ENCODE results near the gene TGM1. TPM values are rescaled to one million over a fixed set of nuclear protein-coding genes. Genes with fewer than 3 reads are reported as not detected.

TGM1 gene
- total and polyA plus RNA-seq, 4 donors: 0.28 to 1.5 (median 0.76) TPM

- peaks cover 12 to 36% (median 22%) of the 10 kb centered on the region in 4 donors for H3K36me3 ChIP-seq (ENCODE audit: control insufficient read depth in 4 of 4, insufficient read depth in 3 of 4, low read depth in 1 of 4, low read length in 3 of 4)
- TF ChIP-seq HNF4A (conservative IDR thresholded peaks at IDR 0.05) (no peak), GABPA (IDR thresholded peaks at IDR 0.05 in 1 of 2, conservative IDR thresholded peaks at IDR 0.05 in 1 of 2) (no peak), ZBTB33 (IDR thresholded peaks at IDR 0.05) (no peak), HNF4G (IDR thresholded peaks at IDR 0.05) (no peak), MAX (IDR thresholded peaks at IDR 0.05) (no peak), RAD21 (IDR thresholded peaks at IDR 0.05) (no peak)
- H3K4me1 ChIP-seq (ENCODE audit: control insufficient read depth in 4 of 4, insufficient read depth in 4 of 4, low read length in 3 of 4): no peaks in the 10 kb centered on the region
- H3K9me3 ChIP-seq (ENCODE audit: control insufficient read depth in 4 of 4, low read length in 3 of 4): no peaks in the 10 kb centered on the region
- no peak overlapping the region for H3K4me3 ChIP-seq (ENCODE audit: low read depth in 1 of 3, low read length in 3 of 3)
- no peak for DNase-seq (ENCODE audit: low spot score)
- H3K27me3 ChIP-seq (ENCODE audit: control insufficient read depth in 4 of 4, insufficient read depth in 4 of 4, low read length in 3 of 4): no peaks in the 10 kb centered on the region
- H3K27ac ChIP-seq (ENCODE audit: low read depth in 1 of 2, low read length in 2 of 2): no peak overlapping the region
- WGBS: 98% methylated on average over 2 of the region's 2 CpGs
- no peak overlapping the region for H3K9ac ChIP-seq (ENCODE audit: low read depth in 1 of 2, low read length in 2 of 2)
These were observed 55.4 kb downstream of the TGM1 start for GRCh38 chr14:24207625-24208024.

DNA sequence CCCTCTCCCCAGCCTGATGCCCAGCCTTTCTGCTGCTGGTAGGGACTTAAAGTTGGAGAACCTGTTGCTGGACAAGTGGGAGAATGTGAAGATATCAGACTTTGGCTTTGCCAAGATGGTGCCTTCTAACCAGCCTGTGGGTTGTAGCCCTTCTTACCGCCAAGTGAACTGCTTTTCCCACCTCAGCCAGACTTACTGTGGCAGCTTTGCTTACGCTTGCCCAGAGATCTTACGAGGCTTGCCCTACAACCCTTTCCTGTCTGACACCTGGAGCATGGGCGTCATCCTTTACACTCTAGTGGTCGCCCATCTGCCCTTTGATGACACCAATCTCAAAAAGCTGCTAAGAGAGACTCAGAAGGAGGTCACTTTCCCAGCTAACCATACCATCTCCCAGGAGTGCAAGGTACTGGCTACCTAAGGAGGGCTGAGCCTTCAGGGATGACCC lies 55.8 kb downstream of the TGM1 start:
- TF ChIP-seq ZBTB33 (IDR thresholded peaks at IDR 0.05) (no peak), YY1 (IDR thresholded peaks at IDR 0.05) (no peak), HNF4G (IDR thresholded peaks at IDR 0.05) (no peak), FOXA1 (IDR thresholded peaks at IDR 0.05) (no peak), RXRA (IDR thresholded peaks at IDR 0.05) (no peak), SP1 (IDR thresholded peaks at IDR 0.05) (no peak), RAD21 (IDR thresholded peaks at IDR 0.05) (no peak), FOXA2 (IDR thresholded peaks at IDR 0.05) (no peak), HNF4A (conservative IDR thresholded peaks at IDR 0.05) (no peak)
- TF ChIP-seq, protein P1, sequence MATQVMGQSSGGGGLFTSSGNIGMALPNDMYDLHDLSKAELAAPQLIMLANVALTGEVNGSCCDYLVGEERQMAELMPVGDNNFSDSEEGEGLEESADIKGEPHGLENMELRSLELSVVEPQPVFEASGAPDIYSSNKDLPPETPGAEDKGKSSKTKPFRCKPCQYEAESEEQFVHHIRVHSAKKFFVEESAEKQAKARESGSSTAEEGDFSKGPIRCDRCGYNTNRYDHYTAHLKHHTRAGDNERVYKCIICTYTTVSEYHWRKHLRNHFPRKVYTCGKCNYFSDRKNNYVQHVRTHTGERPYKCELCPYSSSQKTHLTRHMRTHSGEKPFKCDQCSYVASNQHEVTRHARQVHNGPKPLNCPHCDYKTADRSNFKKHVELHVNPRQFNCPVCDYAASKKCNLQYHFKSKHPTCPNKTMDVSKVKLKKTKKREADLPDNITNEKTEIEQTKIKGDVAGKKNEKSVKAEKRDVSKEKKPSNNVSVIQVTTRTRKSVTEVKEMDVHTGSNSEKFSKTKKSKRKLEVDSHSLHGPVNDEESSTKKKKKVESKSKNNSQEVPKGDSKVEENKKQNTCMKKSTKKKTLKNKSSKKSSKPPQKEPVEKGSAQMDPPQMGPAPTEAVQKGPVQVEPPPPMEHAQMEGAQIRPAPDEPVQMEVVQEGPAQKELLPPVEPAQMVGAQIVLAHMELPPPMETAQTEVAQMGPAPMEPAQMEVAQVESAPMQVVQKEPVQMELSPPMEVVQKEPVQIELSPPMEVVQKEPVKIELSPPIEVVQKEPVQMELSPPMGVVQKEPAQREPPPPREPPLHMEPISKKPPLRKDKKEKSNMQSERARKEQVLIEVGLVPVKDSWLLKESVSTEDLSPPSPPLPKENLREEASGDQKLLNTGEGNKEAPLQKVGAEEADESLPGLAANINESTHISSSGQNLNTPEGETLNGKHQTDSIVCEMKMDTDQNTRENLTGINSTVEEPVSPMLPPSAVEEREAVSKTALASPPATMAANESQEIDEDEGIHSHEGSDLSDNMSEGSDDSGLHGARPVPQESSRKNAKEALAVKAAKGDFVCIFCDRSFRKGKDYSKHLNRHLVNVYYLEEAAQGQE (IDR thresholded peaks at IDR 0.05): no peak
- TF ChIP-seq, protein P2, sequence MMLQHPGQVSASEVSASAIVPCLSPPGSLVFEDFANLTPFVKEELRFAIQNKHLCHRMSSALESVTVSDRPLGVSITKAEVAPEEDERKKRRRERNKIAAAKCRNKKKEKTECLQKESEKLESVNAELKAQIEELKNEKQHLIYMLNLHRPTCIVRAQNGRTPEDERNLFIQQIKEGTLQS (IDR thresholded peaks at IDR 0.05): no peak
- WGBS: 95% methylated on average over 5 of the region's 5 CpGs
- DNase-seq (ENCODE audit: low spot score): no peak
- no peaks in the 10 kb centered on the region for H3K27me3 ChIP-seq (ENCODE audit: control insufficient read depth in 4 of 4, insufficient read depth in 4 of 4, low read length in 3 of 4)
- no peak overlapping the region for H3K27ac ChIP-seq (ENCODE audit: low read depth in 1 of 2, low read length in 2 of 2)
- H3K9me3 ChIP-seq (ENCODE audit: control insufficient read depth in 4 of 4, low read length in 3 of 4): no peaks in the 10 kb centered on the region
- no peaks in the 10 kb centered on the region for H3K4me1 ChIP-seq (ENCODE audit: control insufficient read depth in 4 of 4, insufficient read depth in 4 of 4, low read length in 3 of 4)
- H3K4me3 ChIP-seq (ENCODE audit: low read depth in 1 of 3, low read length in 3 of 3): no peak overlapping the region
- H3K36me3 ChIP-seq (ENCODE audit: control insufficient read depth in 4 of 4, insufficient read depth in 3 of 4, low read depth in 1 of 4, low read length in 3 of 4): peaks cover 12 to 36% (median 22%) of the 10 kb centered on the region in 4 donors
- no peak overlapping the region for H3K9ac ChIP-seq (ENCODE audit: low read depth in 1 of 2, low read length in 2 of 2)

All from liver (tissue), 9 donors.